Panc1 (cell line): ENCODE measurements around the gene ARL6IP4.
"Not testable (repeated sequence)": the region's sequence is repeated elsewhere in the genome, so short reads cannot be mapped to it uniquely, and the experiment has no call there.

ENCODE experiments used
- CTCF ChIP-seq: fragments of 450-650 bp; IDR thresholded peaks from 2 replicates; pipeline ENCODE4 v1.5.1; 2017; ENCODE audit warnings: mild to moderate bottlenecking
- POLR2AphosphoS5 ChIP-seq: IDR thresholded peaks from 2 replicates; pipeline ENCODE4 v1.6.1; 2012; ENCODE audit warnings: mild to moderate bottlenecking, low read depth, low read length, moderate library complexity
- REST ChIP-seq, 2 experiments: IDR thresholded peaks; 2 replicates each; pipeline ENCODE4 v1.6.1; 2011 to 2012; ENCODE audit warnings: low read depth in 2 of 2, control low read depth in 1 of 2, low read length in 1 of 2, mild to moderate bottlenecking in 1 of 2, moderate library complexity in 1 of 2; ENCODE audit not compliant: insufficient read depth in 1 of 2
- SIN3A ChIP-seq: IDR thresholded peaks from 2 replicates; pipeline ENCODE4 v1.6.1; 2012; ENCODE audit warnings: low read depth, mild to moderate bottlenecking, low read length, moderate library complexity, borderline replicate concordance; ENCODE audit not compliant: insufficient read depth

DNA sequence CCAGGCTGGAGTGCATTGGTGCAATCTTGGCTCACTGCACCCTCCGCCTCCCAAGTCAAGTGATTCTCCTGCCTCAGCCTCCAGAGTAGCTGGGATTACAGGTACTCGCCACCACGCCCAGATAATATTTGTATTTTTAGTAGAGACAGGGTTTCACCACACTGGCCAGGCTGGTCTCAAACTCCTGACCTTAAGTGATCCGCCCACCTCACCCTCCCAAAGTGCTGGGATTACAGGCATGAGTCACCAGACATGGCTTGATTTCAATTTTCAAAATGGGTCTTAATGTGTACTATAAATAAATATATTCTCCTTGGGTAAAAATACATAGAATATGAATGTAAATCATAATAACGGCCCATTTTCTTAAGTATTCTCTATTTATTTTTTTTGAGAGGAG, 39.1 kb upstream of the ARL6IP4 start:
- TF ChIP-seq CTCF; POLR2AphosphoS5; REST (IDR thresholded peaks at IDR 0.05; ENCODE audit: insufficient read depth in 1 of 2, low read depth in 2 of 2, low read length in 1 of 2); SIN3A: not testable (repeated sequence)
